Measurements from ENCODE around the gene CEP152.

- TF ChIP-seq, protein P1, sequence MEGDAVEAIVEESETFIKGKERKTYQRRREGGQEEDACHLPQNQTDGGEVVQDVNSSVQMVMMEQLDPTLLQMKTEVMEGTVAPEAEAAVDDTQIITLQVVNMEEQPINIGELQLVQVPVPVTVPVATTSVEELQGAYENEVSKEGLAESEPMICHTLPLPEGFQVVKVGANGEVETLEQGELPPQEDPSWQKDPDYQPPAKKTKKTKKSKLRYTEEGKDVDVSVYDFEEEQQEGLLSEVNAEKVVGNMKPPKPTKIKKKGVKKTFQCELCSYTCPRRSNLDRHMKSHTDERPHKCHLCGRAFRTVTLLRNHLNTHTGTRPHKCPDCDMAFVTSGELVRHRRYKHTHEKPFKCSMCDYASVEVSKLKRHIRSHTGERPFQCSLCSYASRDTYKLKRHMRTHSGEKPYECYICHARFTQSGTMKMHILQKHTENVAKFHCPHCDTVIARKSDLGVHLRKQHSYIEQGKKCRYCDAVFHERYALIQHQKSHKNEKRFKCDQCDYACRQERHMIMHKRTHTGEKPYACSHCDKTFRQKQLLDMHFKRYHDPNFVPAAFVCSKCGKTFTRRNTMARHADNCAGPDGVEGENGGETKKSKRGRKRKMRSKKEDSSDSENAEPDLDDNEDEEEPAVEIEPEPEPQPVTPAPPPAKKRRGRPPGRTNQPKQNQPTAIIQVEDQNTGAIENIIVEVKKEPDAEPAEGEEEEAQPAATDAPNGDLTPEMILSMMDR (IDR thresholded peaks at IDR 0.05), result no peak
- TF ChIP-seq POLR2A (IDR thresholded peaks at IDR 0.05), result no peak
- no peak for TF ChIP-seq POLR2AphosphoS5 (IDR thresholded peaks at IDR 0.05)
Measured at GRCh38 chr15:48785712-48786111, 25.2 kb downstream of the CEP152 start.
